Activated CD4-positive, alpha-beta T cell treated with anti-CD3 and anti-CD28 coated beads, Interleukin-2, amount 50 U/mL, for 16 hours (primary cell): Measurements from ENCODE around the gene NXPH2.

Experiments used
- DNase-seq: peaks from one replicate; pipeline ENCODE4 v3.0.0-alpha.2; 2020

Gene NXPH2

GRCh38 chr2:138779781-138780445, at the start of gene NXPH2:
TSS of gene NXPH2 (minus strand) at chr2:138780390. CDS start at chr2:138780241, 149 bp downstream.
- DNase-seq: no peak

GRCh38 chr2:138829326-138829919, 49.2 kb upstream of the NXPH2 start:
- peak; percentile 10 for DNase-seq

GRCh38 chr2:138827426-138828054, 47.4 kb upstream of the NXPH2 start:
- DNase-seq: peak; percentile 56

- no peak for DNase-seq
Measured at GRCh38 chr2:138823666-138824065, 43.5 kb upstream of the NXPH2 start.

- DNase-seq: no peak
Measured at GRCh38 chr2:138819964-138820363, 39.8 kb upstream of the NXPH2 start.

GRCh38 chr2:138818556-138818955, 38.4 kb upstream of the NXPH2 start:
- no peak for DNase-seq

- DNase-seq: no peak
Measured at GRCh38 chr2:138814123-138814898, 34.1 kb upstream of the NXPH2 start.

GRCh38 chr2:138811431-138811830, 31.2 kb upstream of the NXPH2 start:
- no peak for DNase-seq

GRCh38 chr2:138794724-138795123, 14.5 kb upstream of the NXPH2 start:
- DNase-seq: no peak

- no peak for DNase-seq
Measured at GRCh38 chr2:138787053-138787666, 7.0 kb upstream of the NXPH2 start.

- DNase-seq: no peak
Measured at GRCh38 chr2:138782383-138782782, 2.2 kb upstream of the NXPH2 start.

GRCh38 chr2:138780908-138781307, 718 bp upstream of the NXPH2 start:
- no peak for DNase-seq

GRCh38 chr2:138780446-138780880, 273 bp upstream of the NXPH2 start:
- no peak for DNase-seq

- DNase-seq: no peak
Measured at GRCh38 chr2:138779406-138779780, 797 bp downstream of the NXPH2 start.

GRCh38 chr2:138777996-138778395, 2.2 kb downstream of the NXPH2 start:
- DNase-seq: no peak

- DNase-seq: no peak
Measured at GRCh38 chr2:138775736-138776135, 4.5 kb downstream of the NXPH2 start.

- DNase-seq: no peak
Measured at GRCh38 chr2:138771534-138771933, 8.7 kb downstream of the NXPH2 start.

- DNase-seq: no peak
Measured at GRCh38 chr2:138767101-138767500, 13.1 kb downstream of the NXPH2 start.

- DNase-seq: no peak
Measured at GRCh38 chr2:138766464-138766863, 13.7 kb downstream of the NXPH2 start.

GRCh38 chr2:138763971-138764370, 16.2 kb downstream of the NXPH2 start:
- DNase-seq: no peak

GRCh38 chr2:138762533-138762932, 17.7 kb downstream of the NXPH2 start:
- DNase-seq: no peak

GRCh38 chr2:138760676-138761075, 19.5 kb downstream of the NXPH2 start:
- no peak for DNase-seq

- no peak for DNase-seq
Measured at GRCh38 chr2:138757384-138757783, 22.8 kb downstream of the NXPH2 start.
